GM18526 (cell line): ENCODE data around the gene IREB2.

ENCODE experiments used
- POLR2A ChIP-seq: IDR thresholded peaks from 3 replicates; pipeline ENCODE4 v1.6.1; 2011; ENCODE audit not compliant: insufficient read length; ENCODE audit errors: extremely low read depth

Gene IREB2

GRCh38 chr15:78420766-78421165 is 17.2 kb upstream of the IREB2 start:
- no peak for TF ChIP-seq POLR2A

- TF ChIP-seq POLR2A = no peak
Measured at GRCh38 chr15:78421238-78421965, 16.6 kb upstream of the IREB2 start.

- TF ChIP-seq POLR2A = no peak
Measured at GRCh38 chr15:78422571-78423340, 15.3 kb upstream of the IREB2 start.

GRCh38 chr15:78424673-78425072 is 13.3 kb upstream of the IREB2 start:
- TF ChIP-seq POLR2A = no peak

GRCh38 chr15:78425643-78426042 is 12.4 kb upstream of the IREB2 start:
- TF ChIP-seq POLR2A = no peak

GRCh38 chr15:78426300-78426699 is 11.7 kb upstream of the IREB2 start:
- no peak for TF ChIP-seq POLR2A

GRCh38 chr15:78427953-78428352 is 10.1 kb upstream of the IREB2 start:
- no peak for TF ChIP-seq POLR2A

GRCh38 chr15:78429477-78429876 is 8.5 kb upstream of the IREB2 start:
- no peak for TF ChIP-seq POLR2A

- TF ChIP-seq POLR2A = no peak
Measured at GRCh38 chr15:78431955-78432354, 6.1 kb upstream of the IREB2 start.

- no peak for TF ChIP-seq POLR2A
Measured at GRCh38 chr15:78432664-78433063, 5.4 kb upstream of the IREB2 start.

GRCh38 chr15:78434134-78434533 is 3.9 kb upstream of the IREB2 start:
- TF ChIP-seq POLR2A = no peak

GRCh38 chr15:78437107-78437761 is 782 bp upstream of the IREB2 start:
- TF ChIP-seq POLR2A = no peak

- no peak for TF ChIP-seq POLR2A
Measured at GRCh38 chr15:78438619-78439285, 736 bp downstream of the IREB2 start.

GRCh38 chr15:78440375-78441373 is 2.7 kb downstream of the IREB2 start:
- no peak for TF ChIP-seq POLR2A

- TF ChIP-seq POLR2A = no peak
Measured at GRCh38 chr15:78444255-78444654, 6.2 kb downstream of the IREB2 start.

GRCh38 chr15:78445875-78446274 is 7.9 kb downstream of the IREB2 start:
- no peak for TF ChIP-seq POLR2A
